Iris pigment epithelial cell (primary cell): ENCODE measurements around the gene SGF29.
"Not testable (repeated sequence)": the region's sequence is repeated elsewhere in the genome, so short reads cannot be mapped to it uniquely, and the experiment has no call there.

Source experiments
- DNase-seq: peaks from one replicate; pipeline ENCODE4 v3.0.0-alpha.2; 2011; ENCODE audit warnings: low read depth

SGF29 gene

GRCh38 chr16:28596115-28596630 is 42.5 kb downstream of the SGF29 start:
- DNase-seq, result no peak

- no peak for DNase-seq
Observed at GRCh38 chr16:28596840-28597691, 43.3 kb downstream of the SGF29 start, which contains the start of gene SULT1A2. Gene SULT1A2, minus strand, starts transcription at chr16:28597050. Its CDS starts 1,120 bp downstream, at chr16:28595930.

- no peak for DNase-seq
Observed at GRCh38 chr16:28597692-28598261, 44.1 kb downstream of the SGF29 start.

GRCh38 chr16:28599377-28600285 is 45.9 kb downstream of the SGF29 start:
- not testable (repeated sequence) for DNase-seq

- DNase-seq, result not testable (repeated sequence)
Observed at GRCh38 chr16:28600965-28601364, 47.2 kb downstream of the SGF29 start.

- not testable (repeated sequence) for DNase-seq
Observed at GRCh38 chr16:28601589-28601988, 47.9 kb downstream of the SGF29 start.

- not testable (repeated sequence) for DNase-seq
Observed at GRCh38 chr16:28602062-28602461, 48.3 kb downstream of the SGF29 start.

GRCh38 chr16:28602529-28602928 is 48.8 kb downstream of the SGF29 start:
- no peak for DNase-seq

GRCh38 chr16:28603381-28604185 is 49.9 kb downstream of the SGF29 start:
- no peak for DNase-seq

GRCh38 chr16:28604186-28604565 is 50.5 kb downstream of the SGF29 start:
- DNase-seq, result no peak

- no peak for DNase-seq
Observed at GRCh38 chr16:28606291-28607115, 52.8 kb downstream of the SGF29 start.

GRCh38 chr16:28607116-28607623 is 53.5 kb downstream of the SGF29 start:
- DNase-seq, result no peak

GRCh38 chr16:28607681-28608495 is 54.2 kb downstream of the SGF29 start:
- DNase-seq, result not testable (repeated sequence)

- not testable (repeated sequence) for DNase-seq
Observed at GRCh38 chr16:28608496-28608808, 54.7 kb downstream of the SGF29 start.

GRCh38 chr16:28608867-28609596 is 55.3 kb downstream of the SGF29 start:
- not testable (repeated sequence) for DNase-seq

GRCh38 chr16:28609631-28610594 is 56.2 kb downstream of the SGF29 start, which contains the start of gene SULT1A1:
Gene SULT1A1, minus strand, starts transcription at chr16:28610044. Its CDS starts 1,189 bp downstream, at chr16:28608855.
- no peak for DNase-seq

- no peak for DNase-seq
Observed at GRCh38 chr16:28610595-28611191, 57.0 kb downstream of the SGF29 start.
